Esophagus squamous epithelium (tissue), 5 donors: Measurements from ENCODE around the gene SMIM8. TPM values are rescaled to one million over a fixed set of nuclear protein-coding genes. Genes with fewer than 3 reads are reported as not detected.

Experiments
- DNase-seq: peaks from one replicate; lab custom pipeline; 2025; lab: John Stamatoyannopoulos, UW
- H3K27ac ChIP-seq, 4 donors: fragments of 200-600 bp; sonication (generic); one replicate each; pipeline ENCODE4 v1.5.1; 2016 to 2019; ENCODE audit warnings: mild to moderate bottlenecking in 1 of 4
- H3K27me3 ChIP-seq, 4 donors: fragments of 200-600 bp; sonication (generic); 1 replicate in 3 of 4; 2 replicates in 1 of 4; pipeline versions ENCODE4 v1.5.1 to v1.6.0; 2017 to 2021; ENCODE audit warnings: antibody characterized with exemption in 1 of 4
- H3K36me3 ChIP-seq, 3 donors: fragments of 200-600 bp; sonication (generic); one replicate each; pipeline ENCODE4 v1.5.1; 2016 to 2019
- H3K4me1 ChIP-seq, 3 donors: fragments of 200-600 bp; sonication (generic); one replicate each; pipeline ENCODE4 v1.5.1; 2017 to 2019
- H3K4me3 ChIP-seq, 4 donors: fragments of 200-600 bp; sonication (generic); 1 replicate in 3 of 4; 2 replicates in 1 of 4; pipeline ENCODE4 v1.5.1; 2016 to 2019; ENCODE audit warnings: mild to moderate bottlenecking in 2 of 4, moderate library complexity in 1 of 4
- H3K9me3 ChIP-seq, 3 donors: fragments of 200-600 bp; sonication (generic); one replicate each; pipeline ENCODE4 v1.5.1; 2016 to 2019
- POLR2A ChIP-seq, 4 donors: fragments of 450-650 bp; IDR thresholded peaks; one replicate each; pipeline ENCODE4 v1.6.1; 2017; ENCODE audit warnings: antibody characterized with exemption in 4 of 4, mild to moderate bottlenecking in 4 of 4, moderate library complexity in 3 of 4
- WGBS, 2 donors: methylation state at CpG; one replicate each; pipeline ENCODE4 v1.1.5; 2018; 5-methylcytosine and 5-hydroxymethylcytosine counted together
- intact Hi-C: fragments of 100-400 bp; cut with DNase I; formaldehyde crosslinking; loops from one replicate; pipeline ENCODE4 v1.15.0; 2022
- total RNA-seq, 4 donors: library from RNA; depleted of rRNA; stranded (reverse); fragments of >200 nt; gene quantifications; one replicate each; pipeline ENCODE4 v1.1.0, GENCODE V29; 2016
- TF ChIP-seq, protein P1 (sequence below), 6 experiments: fragments of 450-650 bp in 4 of 6; fragments of 200-600 bp in 2 of 6; sonication (generic) in 2 of 6; IDR thresholded peaks; one replicate each; pipeline ENCODE4 v1.5.1; 2016 to 2019; ENCODE audit warnings: antibody characterized with exemption in 6 of 6, mild to moderate bottlenecking in 4 of 6, moderate library complexity in 4 of 6
- donor health status: DM: yes; HTN: yes; CAD: no.

The SMIM8 gene
- total RNA-seq, 4 donors from 2014 or later: 2.3 to 6.3 (median 4.5) TPM

DNA sequence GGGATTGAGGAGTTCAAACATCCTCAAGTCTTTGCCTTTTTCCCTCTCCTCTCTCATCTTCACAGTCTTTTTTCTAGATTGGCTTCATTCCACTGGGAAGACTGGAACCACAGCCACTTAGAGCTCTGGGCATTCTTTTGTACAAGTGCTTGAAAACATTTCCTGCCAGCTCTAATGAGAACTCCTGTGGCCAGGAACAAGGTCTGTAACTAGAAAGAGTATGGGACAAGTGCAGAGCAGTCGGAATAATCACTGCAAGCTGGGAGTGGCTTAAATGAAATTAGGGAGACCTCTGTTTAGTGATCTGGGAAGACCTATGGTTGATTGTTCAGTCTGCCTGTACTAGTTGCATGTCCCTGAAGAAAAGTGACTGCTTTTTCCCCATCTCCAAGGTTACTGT lies 41.0 kb upstream of the SMIM8 start:
- Histone ChIP-seq H3K27ac (no peak overlapping the region), H3K36me3 (no peaks in the 10 kb centered on the region), H3K9me3 (no peaks in the 10 kb centered on the region), H3K4me1 (no peaks in the 10 kb centered on the region), H3K4me3 (no peak overlapping the region), H3K27me3 (peaks cover 0 to 7% (median 0%) of the 10 kb centered on the region in 4 donors)
- no peak for DNase-seq
- WGBS, 2 donors: 71 to 91% methylated on average over 1 of the region's 1 CpG
- intact Hi-C loops: no loop called here
- TF ChIP-seq POLR2A (IDR thresholded peaks at IDR 0.05): no peak
- TF ChIP-seq, protein P1, sequence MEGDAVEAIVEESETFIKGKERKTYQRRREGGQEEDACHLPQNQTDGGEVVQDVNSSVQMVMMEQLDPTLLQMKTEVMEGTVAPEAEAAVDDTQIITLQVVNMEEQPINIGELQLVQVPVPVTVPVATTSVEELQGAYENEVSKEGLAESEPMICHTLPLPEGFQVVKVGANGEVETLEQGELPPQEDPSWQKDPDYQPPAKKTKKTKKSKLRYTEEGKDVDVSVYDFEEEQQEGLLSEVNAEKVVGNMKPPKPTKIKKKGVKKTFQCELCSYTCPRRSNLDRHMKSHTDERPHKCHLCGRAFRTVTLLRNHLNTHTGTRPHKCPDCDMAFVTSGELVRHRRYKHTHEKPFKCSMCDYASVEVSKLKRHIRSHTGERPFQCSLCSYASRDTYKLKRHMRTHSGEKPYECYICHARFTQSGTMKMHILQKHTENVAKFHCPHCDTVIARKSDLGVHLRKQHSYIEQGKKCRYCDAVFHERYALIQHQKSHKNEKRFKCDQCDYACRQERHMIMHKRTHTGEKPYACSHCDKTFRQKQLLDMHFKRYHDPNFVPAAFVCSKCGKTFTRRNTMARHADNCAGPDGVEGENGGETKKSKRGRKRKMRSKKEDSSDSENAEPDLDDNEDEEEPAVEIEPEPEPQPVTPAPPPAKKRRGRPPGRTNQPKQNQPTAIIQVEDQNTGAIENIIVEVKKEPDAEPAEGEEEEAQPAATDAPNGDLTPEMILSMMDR (IDR thresholded peaks at IDR 0.05): no peak

DNA sequence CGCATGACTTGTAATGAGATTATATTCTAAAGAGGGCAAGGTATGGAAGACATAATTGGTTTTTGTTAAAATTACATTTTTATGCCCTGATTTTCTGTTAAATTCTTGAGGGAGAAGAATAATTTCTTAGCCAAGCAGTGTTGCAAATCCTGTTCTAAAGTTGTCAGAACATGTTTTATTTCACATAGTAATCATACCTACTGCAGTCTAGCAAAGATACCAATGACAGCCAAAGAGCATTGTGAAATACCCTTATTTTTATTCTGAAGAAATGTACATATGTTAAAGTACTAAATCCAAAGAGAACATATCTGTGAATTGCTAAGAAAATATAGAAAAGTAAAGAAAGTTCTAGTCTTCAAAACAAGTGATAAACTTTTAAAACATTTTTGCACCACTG lies 39.6 kb upstream of the SMIM8 start:
- TF ChIP-seq POLR2A (IDR thresholded peaks at IDR 0.05): no peak
- TF ChIP-seq, protein P1 (IDR thresholded peaks at IDR 0.05): no peak
- no peaks in the 10 kb centered on the region for H3K4me1 ChIP-seq
- no peak overlapping the region for H3K27ac ChIP-seq
- WGBS, 2 donors: 55 to 57% methylated on average over 1 of the region's 1 CpG
- intact Hi-C loops: no loop called here
- no peaks in the 10 kb centered on the region for H3K36me3 ChIP-seq
- no peak overlapping the region for H3K4me3 ChIP-seq
- H3K9me3 ChIP-seq: no peaks in the 10 kb centered on the region
- DNase-seq: no peak
- H3K27me3 ChIP-seq: peaks cover 0 to 7% (median 0%) of the 10 kb centered on the region in 4 donors

DNA sequence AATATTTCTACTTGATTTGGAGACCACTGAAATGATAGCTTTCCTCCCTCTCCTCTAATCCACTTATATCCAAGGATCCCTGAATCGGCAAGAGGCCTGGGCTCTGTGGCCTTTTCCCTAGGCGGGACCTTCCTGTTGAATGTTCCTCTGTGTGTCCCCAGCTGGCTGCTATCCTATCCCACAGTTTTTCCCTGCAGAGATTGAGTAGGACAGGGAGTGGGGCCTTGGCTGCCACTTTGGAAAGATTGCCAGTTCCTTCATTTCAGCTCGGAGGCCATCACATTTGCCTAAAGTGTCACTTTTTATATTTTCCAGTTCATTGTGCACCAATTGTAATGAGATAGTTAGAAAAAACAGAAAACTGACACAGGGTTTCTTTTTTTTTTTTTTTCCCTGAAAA lies 38.9 kb upstream of the SMIM8 start:
- DNase-seq: no peak
- no peak for TF ChIP-seq POLR2A (IDR thresholded peaks at IDR 0.05)
- TF ChIP-seq, protein P1 (IDR thresholded peaks at IDR 0.05): no peak
- H3K27ac ChIP-seq: no peak overlapping the region
- H3K36me3 ChIP-seq: no peaks in the 10 kb centered on the region
- no peak overlapping the region for H3K4me3 ChIP-seq
- peaks cover 0 to 8% (median 0%) of the 10 kb centered on the region in 4 donors for H3K27me3 ChIP-seq
- intact Hi-C loops: no loop called here
- H3K4me1 ChIP-seq: no peaks in the 10 kb centered on the region
- WGBS, 2 donors: 74 to 87% methylated on average over 3 of the region's 3 CpGs
- H3K9me3 ChIP-seq: no peaks in the 10 kb centered on the region

DNA sequence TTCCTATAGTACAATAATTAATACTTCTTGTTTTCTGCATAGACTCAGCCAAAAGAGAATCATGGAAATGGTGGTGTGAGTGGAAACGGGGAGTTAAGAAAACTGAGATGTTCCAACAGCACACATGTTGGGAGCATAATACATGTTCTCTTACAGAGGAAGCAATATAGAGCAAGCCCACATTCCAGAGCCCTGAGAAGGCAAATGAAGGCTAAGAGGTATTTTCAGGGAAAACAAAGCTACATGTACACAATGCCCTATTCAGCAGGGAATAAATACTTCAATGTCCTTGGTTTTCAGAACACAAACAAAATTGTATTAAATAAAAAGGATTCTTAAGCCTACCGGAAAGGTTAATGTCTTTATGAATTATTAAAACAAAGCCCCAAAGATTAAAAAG lies 35.1 kb upstream of the SMIM8 start:
- no peak for DNase-seq
- intact Hi-C loops: no loop called here
- WGBS, 2 donors: 78 to 82% methylated on average over 2 of the region's 2 CpGs
- Histone ChIP-seq H3K27me3 (peaks cover 0 to 13% (median 0%) of the 10 kb centered on the region in 4 donors), H3K9me3 (no peaks in the 10 kb centered on the region), H3K27ac (no peak overlapping the region), H3K36me3 (no peaks in the 10 kb centered on the region), H3K4me1 (no peaks in the 10 kb centered on the region), H3K4me3 (no peak overlapping the region)
- TF ChIP-seq, protein P1 (IDR thresholded peaks at IDR 0.05): no peak
- no peak for TF ChIP-seq POLR2A (IDR thresholded peaks at IDR 0.05)

DNA sequence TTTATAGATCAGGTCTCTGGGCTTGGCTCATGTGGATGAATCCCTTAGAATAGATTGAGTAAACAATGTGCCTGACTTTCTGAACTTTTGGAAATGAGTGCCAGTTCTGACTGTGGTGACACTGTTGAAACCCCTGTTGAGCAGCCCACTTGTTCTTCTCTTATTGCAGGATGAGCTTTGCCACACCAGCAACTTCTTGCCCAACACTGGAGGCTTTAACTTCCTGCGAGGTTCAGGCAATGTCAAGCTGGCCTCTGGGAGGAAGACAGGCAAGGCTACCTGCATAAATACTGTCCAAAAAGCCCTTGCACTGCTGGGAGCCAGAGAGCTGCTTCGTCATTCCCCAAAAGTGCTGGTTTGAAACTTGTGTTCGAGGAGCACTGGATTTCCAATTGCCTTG lies 32.8 kb upstream of the SMIM8 start:
- WGBS, 2 donors: 84 to 89% methylated on average over 3 of the region's 3 CpGs
- H3K27me3 ChIP-seq: peaks cover 0 to 13% (median 0%) of the 10 kb centered on the region in 4 donors
- no peaks in the 10 kb centered on the region for H3K36me3 ChIP-seq

More for the DNA sequence above, 32.8 kb upstream of the SMIM8 start:
- Histone ChIP-seq H3K4me3 (no peak overlapping the region), H3K9me3 (no peaks in the 10 kb centered on the region), H3K27ac (no peak overlapping the region), H3K4me1 (no peaks in the 10 kb centered on the region)
- intact Hi-C loops: no loop called here
- DNase-seq: no peak
- no peak for TF ChIP-seq POLR2A (IDR thresholded peaks at IDR 0.05)
- TF ChIP-seq, protein P1 (IDR thresholded peaks at IDR 0.05): no peak
